Fibroblast of villous mesenchyme (primary cell): ENCODE measurements around the gene FUT3. TPM values are rescaled to one million over a fixed set of nuclear protein-coding genes. Genes with fewer than 3 reads are reported as not detected.

Source experiments
- DNase-seq: peaks from one replicate; pipeline ENCODE4 v3.0.0-alpha.2; 2010; ENCODE audit warnings: low read depth
- H3K4me3 ChIP-seq: 2 replicates; pipeline ENCODE4 v1.5.1; 2011; ENCODE audit warnings: low read depth, mild to moderate bottlenecking, low read length
- CTCF ChIP-seq: IDR thresholded peaks from 2 replicates; pipeline ENCODE4 v1.5.1; 2012; ENCODE audit warnings: low read depth, mild to moderate bottlenecking, low read length; ENCODE audit not compliant: insufficient read depth
- total RNA-seq: library from RNA; depleted of rRNA; stranded (reverse); fragments of >200 nt; gene quantifications from 2 replicates; pipeline ENCODE4 v1.2.3, GENCODE V29; 2012

FUT3 gene
- total RNA-seq, 1 donor: under 0.01 TPM

- no peak for TF ChIP-seq CTCF
- H3K4me3 ChIP-seq: no peak overlapping the region
- no peak for DNase-seq
These were observed 16.2 kb upstream of the FUT3 start for GRCh38 chr19:5867201-5868136.

- H3K4me3 ChIP-seq: no peak overlapping the region
- DNase-seq: no peak
- no peak for TF ChIP-seq CTCF
These were observed 14.5 kb upstream of the FUT3 start for GRCh38 chr19:5865772-5866171.

GRCh38 chr19:5864725-5865486, 13.7 kb upstream of the FUT3 start:
- no peak overlapping the region for H3K4me3 ChIP-seq
- no peak for DNase-seq
- TF ChIP-seq CTCF: no peak

- no peak overlapping the region for H3K4me3 ChIP-seq
- TF ChIP-seq CTCF: no peak
- no peak for DNase-seq
These were observed 12.9 kb upstream of the FUT3 start for GRCh38 chr19:5864013-5864720.

GRCh38 chr19:5863030-5863665, 11.9 kb upstream of the FUT3 start:
- no peak for TF ChIP-seq CTCF
- no peak for DNase-seq
- no peak overlapping the region for H3K4me3 ChIP-seq
